GM18499 (cell line): ENCODE data around the gene KLC3.

Experiments used
- ATAC-seq: cut with Tn5 transposase; IDR thresholded peaks from one replicate; pipeline ENCODE4 v1.9.1; 2021; ENCODE audit warnings: moderate number of reproducible peaks; ENCODE audit not compliant: insufficient read depth, unreplicated experiment

Gene KLC3

GRCh38 chr19:45347570-45348366 is 7.2 kb downstream of the KLC3 start:
- no peak for ATAC-seq

- ATAC-seq, result no peak
Observed at GRCh38 chr19:45348367-45349125, 8.0 kb downstream of the KLC3 start.

GRCh38 chr19:45349126-45349415 is 8.5 kb downstream of the KLC3 start:
- no peak for ATAC-seq

GRCh38 chr19:45349430-45349941 is 8.9 kb downstream of the KLC3 start:
- ATAC-seq, result no peak

GRCh38 chr19:45350477-45351058 is 10.0 kb downstream of the KLC3 start:
- ATAC-seq, result no peak

- ATAC-seq, result no peak
Observed at GRCh38 chr19:45351401-45351952, 10.9 kb downstream of the KLC3 start.

GRCh38 chr19:45352062-45352461 is 11.5 kb downstream of the KLC3 start:
- no peak for ATAC-seq

- ATAC-seq, result no peak
Observed at GRCh38 chr19:45352471-45352870, 11.9 kb downstream of the KLC3 start.

GRCh38 chr19:45352914-45353796 is 12.6 kb downstream of the KLC3 start:
- no peak for ATAC-seq

- ATAC-seq, result no peak
Observed at GRCh38 chr19:45354241-45354842, 13.8 kb downstream of the KLC3 start.

GRCh38 chr19:45355402-45355801 is 14.9 kb downstream of the KLC3 start:
- ATAC-seq, result no peak

GRCh38 chr19:45355910-45356309 is 15.4 kb downstream of the KLC3 start:
- ATAC-seq, result no peak

- no peak for ATAC-seq
Observed at GRCh38 chr19:45356760-45357444, 16.4 kb downstream of the KLC3 start.

- ATAC-seq, result no peak
Observed at GRCh38 chr19:45357445-45357783, 16.9 kb downstream of the KLC3 start.

- no peak for ATAC-seq
Observed at GRCh38 chr19:45358213-45358792, 17.8 kb downstream of the KLC3 start.

- ATAC-seq, result no peak
Observed at GRCh38 chr19:45361608-45362007, 21.1 kb downstream of the KLC3 start.

GRCh38 chr19:45362291-45362690 is 21.7 kb downstream of the KLC3 start:
- no peak for ATAC-seq

GRCh38 chr19:45363861-45364459 is 23.4 kb downstream of the KLC3 start:
- ATAC-seq, result no peak
